GM19351 (cell line): ENCODE measurements around the gene NRCAM.

Experiments
- ATAC-seq: cut with Tn5 transposase; IDR thresholded peaks from one replicate; pipeline ENCODE4 v1.9.1; 2021; ENCODE audit warnings: mild to moderate bottlenecking, moderate library complexity; ENCODE audit not compliant: unreplicated experiment

Gene NRCAM

DNA sequence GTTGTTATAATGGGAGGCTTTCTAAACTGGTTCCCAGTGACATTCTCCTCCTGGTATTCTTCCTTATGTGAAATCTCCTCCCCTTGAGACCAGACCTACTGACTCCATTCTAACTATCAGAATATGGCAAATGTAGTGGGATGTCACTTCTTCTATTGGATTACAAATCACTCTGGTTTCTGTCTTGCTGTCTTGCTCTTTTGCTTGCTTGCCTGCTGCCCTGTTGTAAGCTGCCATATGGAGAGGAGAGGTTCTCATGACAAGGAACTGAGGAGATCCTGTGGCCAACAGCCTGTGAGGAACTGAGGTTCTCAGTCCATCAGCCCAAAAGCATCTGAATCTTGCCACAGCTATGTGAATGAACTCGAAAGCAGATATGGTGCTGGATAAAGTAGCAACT lies 4.7 kb upstream of the NRCAM start:
- ATAC-seq: no peak

DNA sequence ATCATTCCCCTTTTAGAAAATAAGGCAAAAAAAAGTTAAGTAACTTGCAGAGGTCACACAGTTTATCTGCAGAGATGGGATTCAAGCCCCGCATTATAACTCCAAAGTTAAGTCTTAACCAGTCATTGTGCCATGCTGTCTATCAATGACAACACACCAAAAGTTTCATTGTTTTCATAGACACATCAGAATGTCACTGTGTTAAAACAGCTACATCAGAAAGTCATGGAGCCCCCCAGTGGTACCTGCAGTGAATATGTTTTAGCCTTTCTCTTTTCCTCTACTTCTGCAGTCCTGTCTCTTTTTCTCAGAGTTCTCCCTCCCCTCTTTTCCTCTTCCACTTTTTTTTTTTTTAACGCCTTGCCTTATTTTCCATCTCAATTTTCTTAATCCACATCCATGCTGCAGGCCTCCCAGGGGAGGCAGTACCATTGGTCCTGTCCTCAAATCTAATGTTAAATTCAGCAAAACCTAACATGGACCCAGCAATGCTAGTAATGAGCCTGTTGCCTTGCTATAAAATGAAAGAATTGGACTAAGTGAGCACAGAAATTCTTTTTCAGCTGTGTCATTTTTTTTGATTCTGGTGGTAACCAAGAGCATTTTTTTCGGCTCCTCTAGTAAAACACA lies 3.8 kb upstream of the NRCAM start:
- peak; percentile 55 for ATAC-seq

DNA sequence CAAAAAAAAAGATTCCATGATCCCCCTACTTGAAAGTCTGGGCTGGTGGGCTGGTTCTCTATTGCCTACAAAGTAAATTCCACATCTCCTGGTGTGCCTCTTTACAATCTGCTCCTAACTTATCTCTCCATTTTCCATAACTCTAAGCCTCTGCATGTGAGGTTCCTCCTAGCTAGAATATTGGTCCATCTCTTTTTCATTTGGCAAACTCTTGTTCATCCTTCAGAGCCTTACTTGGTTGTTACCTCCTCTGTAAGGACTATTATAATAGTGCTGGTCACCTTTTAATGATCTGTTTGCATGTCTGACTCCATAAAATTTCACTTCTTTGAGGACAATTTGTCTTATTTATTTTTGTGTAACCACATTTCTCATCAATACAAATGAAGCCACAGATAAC lies 1.6 kb upstream of the NRCAM start:
- no peak for ATAC-seq

DNA sequence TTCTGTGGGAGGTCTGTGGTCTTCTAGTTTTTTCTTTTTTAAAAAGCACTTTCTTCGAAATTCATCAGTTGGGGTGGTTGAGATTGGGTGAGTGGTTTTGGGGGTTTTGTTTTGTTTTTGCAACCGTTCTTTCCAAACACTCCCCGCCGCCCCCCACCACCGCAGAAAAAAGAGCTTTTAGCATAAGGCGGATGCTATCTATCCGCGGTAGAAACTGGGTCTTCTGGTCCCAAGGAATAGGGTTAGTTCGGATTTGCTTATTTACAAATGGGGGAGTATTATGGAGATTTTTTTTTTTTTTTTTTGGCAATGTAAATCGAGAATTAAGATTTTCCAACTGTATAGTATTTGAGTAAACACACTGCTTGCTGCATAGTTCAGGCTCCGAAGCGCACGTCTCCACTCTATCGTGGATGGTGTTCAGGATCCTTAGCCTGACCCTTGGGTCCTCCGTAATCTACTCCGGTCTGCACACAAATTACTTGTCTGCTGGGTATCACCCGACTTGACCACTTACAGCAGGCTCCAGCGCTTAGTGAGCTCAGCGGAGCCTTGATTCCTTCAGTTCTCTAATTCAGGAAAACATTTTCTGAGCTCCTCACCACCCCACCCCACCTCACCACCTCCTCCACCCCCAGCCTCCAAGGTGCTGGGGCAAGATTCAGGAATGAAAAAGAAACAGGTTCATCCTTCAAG lies 757 bp upstream of the NRCAM start:
- ATAC-seq: no peak

DNA sequence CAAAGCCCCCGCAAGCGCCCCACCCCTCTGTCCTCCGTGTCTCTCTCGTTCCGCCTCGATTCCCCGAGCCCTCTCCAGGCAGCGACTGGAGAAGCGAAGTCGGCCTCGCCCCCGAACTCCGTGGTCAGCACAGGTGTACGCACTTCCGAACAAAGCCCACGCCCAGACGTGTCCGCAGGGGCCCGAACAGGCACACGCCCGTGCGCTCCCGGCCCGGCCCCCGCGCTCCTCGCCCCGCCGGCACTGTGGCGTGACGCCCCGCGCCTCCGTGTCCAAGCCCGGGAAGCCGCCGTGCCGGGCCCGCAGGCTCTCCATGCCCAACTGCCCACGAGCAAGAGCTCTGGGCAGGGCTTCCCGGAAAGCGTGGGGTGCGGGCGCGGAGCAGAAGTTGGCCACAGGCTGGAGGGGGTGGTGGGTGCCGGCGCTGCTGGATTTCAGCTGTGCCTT lies 662 bp downstream of the NRCAM start:
- peak; percentile 33 for ATAC-seq

DNA sequence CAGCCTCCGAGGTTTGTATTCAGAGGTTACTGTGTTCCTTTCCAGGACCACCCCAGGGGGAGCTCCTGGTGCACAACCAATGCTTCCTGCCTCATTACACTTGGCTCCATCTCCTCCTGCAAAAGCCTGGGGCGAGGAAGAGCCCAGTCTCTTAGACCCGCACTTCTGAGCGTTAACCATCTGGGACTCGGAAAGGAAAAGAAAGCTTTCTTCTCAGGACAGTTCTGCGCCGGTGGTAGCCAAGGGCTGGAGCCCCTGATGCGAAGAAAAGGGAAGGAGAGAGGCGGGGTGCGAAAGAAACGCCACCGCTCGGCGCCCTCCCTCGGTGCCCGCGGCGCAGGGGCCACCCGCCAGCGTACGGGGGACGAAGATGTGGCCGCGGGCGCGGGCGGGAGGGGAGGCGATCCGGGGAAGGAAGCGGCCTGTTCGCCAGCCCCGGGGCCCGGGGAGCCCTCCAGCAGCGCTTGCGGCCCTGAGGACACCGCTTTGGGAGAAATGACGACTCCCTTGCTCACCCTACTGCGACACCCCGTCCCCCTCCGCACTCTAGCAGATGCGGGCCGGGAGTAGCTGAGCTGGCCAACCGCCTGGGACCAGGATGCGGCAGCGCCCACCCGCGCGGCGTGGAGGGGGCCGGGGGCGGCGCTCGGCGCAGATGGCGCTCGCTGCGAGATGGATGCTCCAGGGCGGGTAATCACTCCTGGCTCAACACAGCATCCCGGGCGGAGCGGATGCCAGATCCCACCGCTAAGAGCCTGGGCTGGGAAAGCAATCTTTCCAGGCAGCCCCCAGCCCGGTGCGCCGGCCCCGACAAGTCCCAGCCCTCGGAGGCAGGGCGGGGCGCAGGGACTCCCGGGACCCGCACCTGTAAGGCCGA lies 1.3 kb downstream of the NRCAM start:
- ATAC-seq: peak; percentile 21

DNA sequence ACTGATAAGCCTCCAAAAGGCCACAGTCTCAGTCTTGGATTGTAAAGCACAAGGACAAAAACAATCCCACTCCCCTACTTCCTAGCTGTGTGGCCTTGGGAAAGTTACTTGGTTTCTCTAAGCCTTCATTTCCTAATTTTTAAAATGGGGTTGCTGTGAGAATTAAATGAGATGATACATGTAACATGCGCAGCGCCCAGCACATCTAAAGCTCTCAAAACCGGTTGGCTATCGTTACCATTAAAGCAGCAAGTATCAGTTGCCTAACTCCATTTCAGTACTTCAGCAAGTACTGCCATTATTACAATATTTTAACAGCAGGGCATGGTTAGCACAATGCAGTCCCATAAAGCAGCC lies 1.9 kb downstream of the NRCAM start:
- ATAC-seq: no peak

DNA sequence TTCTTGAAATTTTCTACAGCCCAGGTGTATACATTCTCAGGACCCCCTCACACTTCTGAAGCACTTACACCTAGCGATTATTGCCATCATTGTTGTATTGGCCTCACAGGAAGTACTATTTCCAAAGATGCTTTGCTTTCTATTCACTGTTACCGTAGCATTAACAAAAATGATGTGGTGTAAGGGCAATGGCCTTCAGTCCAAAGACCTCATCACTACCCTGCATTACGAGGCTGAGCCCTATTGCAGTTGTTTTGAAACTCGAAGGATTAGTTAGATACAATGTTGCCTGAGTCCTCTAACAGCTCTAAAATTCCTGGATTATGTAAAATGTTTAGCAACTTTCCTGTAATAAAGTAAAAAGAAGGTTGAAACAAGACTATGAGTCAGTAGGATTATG lies 2.9 kb downstream of the NRCAM start:
- ATAC-seq: no peak

DNA sequence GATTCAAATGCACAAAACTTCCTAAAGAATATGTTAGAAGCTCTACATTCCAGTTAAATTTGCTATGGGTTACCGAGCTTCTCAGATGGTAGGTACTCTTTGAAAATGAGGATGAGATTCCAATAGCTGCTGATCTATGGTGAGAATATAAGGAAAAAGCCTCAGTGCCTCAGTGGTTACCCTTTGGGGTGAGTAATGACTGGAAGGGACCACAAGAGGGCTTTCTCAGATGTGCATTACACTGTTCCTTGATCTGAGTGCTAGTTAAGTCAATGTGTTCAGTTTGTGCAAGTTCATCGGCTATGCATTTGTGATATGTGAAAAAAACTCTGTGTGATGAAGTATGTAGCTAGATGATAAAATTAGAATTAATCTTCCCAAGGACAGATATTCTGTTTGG lies 3.5 kb downstream of the NRCAM start:
- peak; percentile 44 for ATAC-seq

DNA sequence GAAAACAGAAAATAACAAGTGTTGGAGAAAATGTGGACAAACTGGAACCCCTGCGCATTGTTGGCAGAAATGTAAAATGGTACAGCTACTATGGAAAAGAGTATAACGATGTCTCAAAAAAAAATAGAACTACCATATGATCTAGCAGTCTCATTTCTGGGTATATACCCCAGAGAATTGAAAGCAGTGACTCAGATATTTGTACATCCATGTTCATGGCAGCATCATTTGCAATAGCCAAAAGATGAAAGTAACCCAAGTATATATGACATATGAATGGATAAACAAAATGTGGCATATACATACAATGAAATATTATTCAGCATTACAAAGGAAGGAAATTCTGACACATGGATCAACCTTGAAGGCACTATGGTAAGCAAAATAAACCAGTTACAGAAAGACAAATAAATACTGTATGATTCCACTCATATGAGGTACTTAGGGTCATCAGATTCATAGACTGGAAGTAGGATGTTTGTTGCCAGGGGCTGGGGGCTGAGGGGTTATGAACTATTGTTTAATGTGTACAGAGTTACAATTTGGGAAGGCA lies 4.9 kb downstream of the NRCAM start:
- ATAC-seq: no peak

DNA sequence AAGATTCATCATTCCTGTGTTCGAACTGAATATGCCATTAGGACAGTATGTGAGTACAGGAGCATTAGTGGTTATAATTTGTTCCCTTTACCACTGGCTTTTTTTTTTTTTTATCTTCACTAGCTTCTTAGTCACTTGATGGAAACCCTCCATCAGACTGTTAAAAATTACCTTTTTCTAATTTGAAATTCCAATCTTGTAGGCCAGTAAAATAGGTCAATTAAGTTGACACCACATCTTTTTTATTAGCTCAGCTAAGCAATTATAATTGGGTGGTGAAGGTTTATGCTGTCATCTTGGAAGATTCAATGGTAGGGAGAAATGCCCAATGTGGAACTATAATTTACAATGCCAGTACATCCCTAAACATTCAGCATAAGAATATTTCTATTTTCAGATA lies 6.1 kb downstream of the NRCAM start:
- no peak for ATAC-seq

DNA sequence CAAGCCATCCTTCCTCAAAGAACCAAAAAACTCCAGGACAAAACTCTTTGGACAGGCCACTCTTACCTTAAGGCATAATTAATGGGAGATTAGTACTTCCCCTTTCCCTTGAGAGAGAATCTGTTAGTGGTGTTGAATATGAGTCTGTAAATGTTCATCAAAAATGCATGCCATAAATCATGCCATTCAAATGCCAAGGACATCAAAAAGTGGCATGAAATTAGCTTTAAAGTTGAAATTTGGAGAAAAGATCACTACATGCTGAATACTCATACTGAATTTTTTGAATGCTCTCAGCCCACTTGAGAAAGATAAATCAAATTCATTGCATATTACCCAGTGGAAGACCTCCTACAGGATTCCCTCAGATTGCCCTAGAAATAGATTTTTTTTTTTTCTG lies 6.7 kb downstream of the NRCAM start:
- no peak for ATAC-seq

DNA sequence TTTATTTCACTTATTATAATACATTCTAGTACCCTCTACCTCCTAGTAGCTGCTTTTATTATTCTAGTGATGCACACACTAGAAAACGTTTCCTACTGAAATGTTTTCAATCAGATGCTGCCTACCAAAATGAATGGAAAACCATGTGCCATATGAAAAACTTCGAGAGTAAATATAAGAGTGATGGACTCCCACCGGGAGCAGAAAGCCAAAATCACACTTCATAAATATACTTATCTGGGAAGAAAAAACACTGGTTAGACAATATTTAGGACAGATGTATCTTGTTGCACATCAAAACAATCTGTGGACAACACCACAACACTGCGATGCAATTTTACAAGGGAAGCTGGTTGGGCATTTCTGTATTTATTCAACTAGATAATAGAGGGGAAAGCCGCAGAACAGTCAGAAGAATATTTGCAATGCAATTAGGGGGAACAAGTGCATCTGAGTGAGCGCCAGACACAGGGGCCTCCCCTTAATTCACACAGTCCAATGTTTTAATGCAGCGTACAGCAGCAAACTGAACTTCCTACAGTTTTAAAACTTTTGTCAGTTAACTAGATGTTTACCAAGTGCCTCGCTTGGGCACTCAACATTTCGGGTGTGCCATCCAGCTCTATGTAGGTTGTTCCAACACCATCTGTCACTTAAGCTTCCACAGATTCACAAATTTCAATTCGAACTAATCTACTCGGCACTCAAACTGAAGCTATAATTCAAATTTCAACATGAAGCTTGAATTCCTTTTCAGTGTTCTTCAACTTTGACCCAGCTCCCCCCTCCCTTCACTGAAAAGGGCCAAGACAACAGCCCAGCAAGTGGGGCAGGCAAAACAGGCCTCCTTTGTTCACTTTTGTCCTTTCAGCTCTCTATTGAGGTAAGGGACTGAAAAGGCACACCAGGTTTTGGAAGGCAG lies 7.4 kb downstream of the NRCAM start:
- no peak for ATAC-seq

DNA sequence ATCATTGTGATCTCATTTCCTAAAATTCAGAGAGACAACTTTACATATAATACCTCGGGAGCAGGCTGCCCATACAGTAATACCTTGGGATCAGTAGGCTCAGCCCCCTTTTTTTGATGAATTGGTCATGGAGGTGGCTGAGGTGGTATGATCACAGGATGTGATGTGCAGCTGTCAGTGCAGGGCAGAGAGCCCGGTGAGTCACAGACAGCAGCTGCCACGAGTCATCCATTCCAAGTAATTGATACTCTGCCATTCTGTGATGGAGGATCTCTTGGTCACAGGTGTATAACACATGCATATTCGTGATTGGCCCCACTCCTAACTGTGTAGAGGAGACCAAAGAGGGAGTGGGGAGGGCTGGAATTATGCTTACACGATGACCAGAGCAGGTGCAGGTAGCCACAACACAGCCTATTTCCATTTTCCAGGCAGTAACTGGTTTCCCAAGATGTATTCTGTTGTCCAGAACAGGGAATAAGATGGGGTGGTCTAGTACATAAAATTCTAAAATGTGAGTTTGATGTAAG lies 14.1 kb downstream of the NRCAM start:
- no peak for ATAC-seq

DNA sequence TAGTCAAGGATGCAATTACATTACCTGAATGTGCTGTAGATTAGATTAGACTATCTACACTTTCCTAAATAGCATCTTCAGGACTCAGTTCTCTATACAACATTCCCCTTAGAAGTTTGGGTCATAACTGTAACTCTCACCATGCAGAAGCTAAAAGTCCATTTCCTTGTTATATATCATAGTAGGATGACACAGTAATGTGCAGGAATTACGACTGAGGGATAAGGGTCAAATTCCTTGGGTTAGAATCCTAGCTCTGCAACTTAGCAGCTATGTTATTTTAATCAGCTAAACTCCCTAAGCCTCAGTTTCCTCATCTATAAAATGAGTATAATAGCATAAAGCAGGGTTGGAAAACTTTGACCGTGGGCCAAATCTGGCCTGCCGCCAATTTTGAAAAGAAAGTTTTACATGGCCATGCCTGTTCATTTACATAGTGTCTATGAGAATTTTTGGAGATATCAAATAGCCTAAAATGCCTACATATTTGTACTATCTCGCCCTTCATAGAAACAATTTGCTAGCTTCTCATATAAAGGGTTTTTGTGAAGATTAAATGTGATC lies 14.8 kb downstream of the NRCAM start:
- ATAC-seq: no peak

DNA sequence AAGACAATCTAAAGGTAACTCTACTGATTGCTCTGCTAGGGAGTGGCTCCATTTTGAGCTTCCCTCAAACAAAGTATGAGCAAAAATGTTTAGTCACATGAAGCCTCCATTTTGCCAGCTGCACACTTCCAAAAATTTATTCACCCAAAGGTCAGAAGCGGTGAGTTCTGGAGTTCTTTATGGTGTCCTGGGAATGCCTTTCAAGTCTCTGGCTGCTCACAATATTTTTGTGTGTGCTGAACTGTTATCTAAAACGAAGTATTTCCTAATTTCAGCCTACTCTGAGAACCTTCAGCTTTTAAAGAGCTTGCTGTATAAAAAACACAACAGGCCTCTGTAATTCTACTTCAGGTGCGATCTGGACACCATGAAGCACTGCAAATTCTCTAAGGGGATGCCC lies 15.6 kb downstream of the NRCAM start:
- ATAC-seq: no peak

DNA sequence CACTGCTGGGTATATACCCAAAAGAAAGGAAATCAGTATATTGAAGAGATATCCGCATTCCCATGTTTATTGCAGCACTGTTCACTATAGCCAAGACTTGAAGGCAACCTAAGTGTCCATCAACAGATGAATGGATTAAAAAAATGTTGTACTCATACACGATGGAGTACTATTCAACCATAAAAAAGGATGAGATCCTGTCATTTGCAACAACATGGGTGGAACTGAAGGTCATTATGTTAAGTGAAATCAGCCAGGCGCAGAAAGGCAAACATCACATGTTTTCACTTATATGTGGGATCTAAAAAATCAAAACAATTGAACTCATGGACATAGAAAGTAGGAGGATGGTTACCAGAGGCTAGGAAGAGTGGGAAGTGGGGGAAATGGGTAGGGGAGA lies 19.3 kb downstream of the NRCAM start:
- no peak for ATAC-seq

DNA sequence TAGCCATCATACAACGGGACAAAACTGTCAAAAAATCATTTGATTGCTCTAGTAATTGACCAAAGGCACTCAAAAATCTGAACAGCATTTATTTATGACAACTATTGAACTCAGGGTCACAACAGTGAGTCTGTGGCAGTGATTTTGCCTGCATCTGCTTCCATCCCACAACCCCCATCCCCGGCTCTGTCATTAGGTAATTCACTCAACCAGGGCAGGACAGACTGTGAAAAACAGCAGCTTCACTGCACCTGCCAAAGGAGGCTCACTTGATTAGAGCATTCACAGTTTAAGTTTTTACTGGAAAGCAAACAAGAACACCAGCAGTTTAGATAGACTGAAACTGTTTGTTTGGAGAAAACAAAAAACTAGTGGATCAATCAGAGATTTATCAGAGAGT lies 22.2 kb downstream of the NRCAM start:
- ATAC-seq: no peak

DNA sequence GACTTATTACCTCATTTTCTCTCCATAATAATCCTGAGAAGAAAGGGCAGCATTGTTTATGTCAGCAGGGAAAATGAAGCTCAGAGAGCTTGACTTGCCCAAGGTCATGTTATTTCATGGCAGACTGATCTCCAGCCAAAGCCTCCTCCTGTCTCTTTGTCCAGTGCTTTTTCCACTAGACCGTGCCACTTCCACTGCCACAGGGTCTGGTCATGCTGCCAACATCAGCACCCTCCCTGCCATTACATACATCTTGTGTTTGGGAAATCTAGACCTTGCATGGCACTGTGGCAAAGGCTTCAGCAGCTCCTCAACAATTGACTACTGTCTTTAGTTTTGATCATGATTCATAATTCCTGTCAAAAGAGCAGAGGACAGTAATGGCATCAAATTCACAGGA lies 25.1 kb downstream of the NRCAM start:
- no peak for ATAC-seq

DNA sequence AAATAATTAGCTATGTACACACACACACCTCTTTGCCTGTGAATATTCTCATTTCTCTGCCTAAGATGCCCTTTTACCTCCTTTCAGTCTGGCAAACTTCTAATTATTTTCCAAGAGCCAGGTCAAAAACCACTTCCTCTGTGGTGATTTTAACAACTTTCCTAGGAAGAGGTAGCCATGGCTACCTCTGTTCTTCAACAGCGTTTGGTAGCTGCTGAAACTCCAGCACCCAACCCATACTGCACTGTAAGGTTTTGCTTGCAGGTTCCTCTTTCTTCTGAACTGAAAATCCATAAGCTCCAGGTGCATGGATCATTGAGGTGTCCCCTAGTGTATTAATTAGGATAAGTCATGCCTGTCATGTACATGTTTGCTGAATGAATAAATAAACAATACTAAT lies 25.6 kb downstream of the NRCAM start:
- no peak for ATAC-seq
